H9 (cell line): ENCODE measurements around the gene TTF2. TPM values are rescaled to one million over a fixed set of nuclear protein-coding genes. Genes with fewer than 3 reads are reported as not detected.

Source experiments
- DNase-seq: peaks from one replicate; pipeline ENCODE4 v3.0.0-alpha.2; 2017
- H2AFZ ChIP-seq: one replicate; pipeline ENCODE4 v1.6.1; 2013; ENCODE audit warnings: mild to moderate bottlenecking, low read length, control low read depth, moderate library complexity
- H2AK5ac ChIP-seq: 2 replicates; pipeline ENCODE4 v1.6.1; 2013; ENCODE audit warnings: low read length, control low read depth, mixed read lengths; ENCODE audit not compliant: insufficient read length
- H2BK120ac ChIP-seq: one replicate; pipeline ENCODE4 v1.6.1; 2013; ENCODE audit warnings: low read depth, mild to moderate bottlenecking, low read length, control low read depth, inconsistent platforms; ENCODE audit not compliant: poor library complexity, severe bottlenecking
- H2BK12ac ChIP-seq: 2 replicates; pipeline ENCODE4 v1.6.1; 2013; ENCODE audit warnings: low read length, control low read depth, mixed read lengths, low read depth; ENCODE audit not compliant: insufficient read length
- H2BK15ac ChIP-seq: 2 replicates; pipeline ENCODE4 v1.6.1; 2013; ENCODE audit warnings: low read depth, low read length, control low read depth
- H2BK20ac ChIP-seq: one replicate; pipeline ENCODE4 v1.6.1; 2013; ENCODE audit warnings: low read depth, mild to moderate bottlenecking, low read length, control low read depth, inconsistent platforms; ENCODE audit not compliant: poor library complexity, severe bottlenecking
- H2BK5ac ChIP-seq: 2 replicates; pipeline ENCODE4 v1.6.1; 2013; ENCODE audit warnings: low read length, control low read depth, mixed read lengths; ENCODE audit not compliant: insufficient read length
- H3K14ac ChIP-seq: 2 replicates; pipeline ENCODE4 v1.6.1; 2013; ENCODE audit warnings: low read length, control low read depth; ENCODE audit not compliant: insufficient read depth
- H3K18ac ChIP-seq: 2 replicates; pipeline ENCODE4 v1.6.1; 2013; ENCODE audit warnings: low read depth, mild to moderate bottlenecking, mixed read lengths, low read length, control low read depth; ENCODE audit not compliant: insufficient read length
- H3K23ac ChIP-seq: 2 replicates; pipeline ENCODE4 v1.6.1; 2013; ENCODE audit warnings: low read length, control low read depth, mixed read lengths, low read depth; ENCODE audit not compliant: insufficient read length
- H3K23me2 ChIP-seq: 2 replicates; pipeline ENCODE4 v1.6.1; 2013; ENCODE audit warnings: low read depth, mild to moderate bottlenecking, mixed read lengths, low read length, control low read depth; ENCODE audit not compliant: insufficient read length, poor library complexity, severe bottlenecking
- H3K27ac ChIP-seq: 2 replicates; pipeline ENCODE4 v1.5.1; 2013; ENCODE audit warnings: low read length, control low read depth, mixed read lengths, low read depth; ENCODE audit not compliant: insufficient read length
- H3K27me3 ChIP-seq: 2 replicates; pipeline ENCODE4 v1.6.1; 2013; ENCODE audit warnings: low read length, control low read depth, inconsistent platforms; ENCODE audit not compliant: insufficient read depth
- H3K4ac ChIP-seq: 2 replicates; pipeline ENCODE4 v1.6.1; 2013; ENCODE audit warnings: low read depth, mild to moderate bottlenecking, control low read depth, inconsistent platforms, low read length, moderate library complexity
- H3K4me1 ChIP-seq: 2 replicates; pipeline ENCODE4 v1.6.1; 2013; ENCODE audit warnings: low read length, control low read depth, inconsistent platforms; ENCODE audit not compliant: insufficient read depth
- H3K4me2 ChIP-seq: 2 replicates; pipeline ENCODE4 v1.6.1; 2013; ENCODE audit warnings: low read length, control low read depth, mixed read lengths; ENCODE audit not compliant: insufficient read length, insufficient read depth
- H3K56ac ChIP-seq: 2 replicates; pipeline ENCODE4 v1.6.1; 2013; ENCODE audit warnings: low read depth, mild to moderate bottlenecking, mixed read lengths, low read length, control low read depth; ENCODE audit not compliant: insufficient read length
- H3K79me1 ChIP-seq: 2 replicates; pipeline ENCODE4 v1.6.1; 2013; ENCODE audit warnings: low read depth, mild to moderate bottlenecking, moderate library complexity, low read length, control low read depth, inconsistent platforms; ENCODE audit not compliant: insufficient read depth, poor library complexity, severe bottlenecking
- H3K79me2 ChIP-seq: 2 replicates; pipeline ENCODE4 v1.6.1; 2013; ENCODE audit warnings: low read length, control low read depth, inconsistent platforms; ENCODE audit not compliant: insufficient read depth
- H3K9ac ChIP-seq: 2 replicates; pipeline ENCODE4 v1.6.1; 2013; ENCODE audit warnings: low read length, control low read depth, mixed read lengths; ENCODE audit not compliant: insufficient read length; ENCODE audit errors: extremely low read depth
- H3K9me3 ChIP-seq: one replicate; pipeline ENCODE4 v1.6.1; 2013; ENCODE audit warnings: low read depth, low read length, inconsistent platforms; ENCODE audit not compliant: control insufficient read depth
- H3T11ph ChIP-seq: one replicate; pipeline ENCODE4 v1.6.1; 2013; ENCODE audit warnings: mild to moderate bottlenecking, low read length, control low read depth, inconsistent platforms
- H4K20me1 ChIP-seq: one replicate; pipeline ENCODE4 v1.6.1; 2013; ENCODE audit not compliant: control insufficient read depth, insufficient read length, insufficient read depth
- H4K5ac ChIP-seq: 2 replicates; pipeline ENCODE4 v1.6.1; 2013; ENCODE audit warnings: low read depth, mild to moderate bottlenecking, mixed read lengths, low read length, control low read depth; ENCODE audit not compliant: insufficient read length
- H4K8ac ChIP-seq: replicated peaks from 2 replicates; pipeline ENCODE4 v1.6.1; 2013; ENCODE audit warnings: low read length, control low read depth, mixed read lengths, low read depth; ENCODE audit not compliant: insufficient read length
- H4K91ac ChIP-seq: 2 replicates; pipeline ENCODE4 v1.6.1; 2013; ENCODE audit warnings: low read depth, mild to moderate bottlenecking, moderate library complexity, mixed read lengths, low read length, control low read depth; ENCODE audit not compliant: insufficient read length
- H3K27ac Mint-ChIP-seq, 3 experiments: 2 replicates in 2 of 3; 3 replicates in 1 of 3; pipeline ENCODE4 v1.8.0; 2020 to 2021; ENCODE audit warnings: mixed read lengths in 3 of 3, mild to moderate bottlenecking in 1 of 3, moderate library complexity in 1 of 3
- H3K27me3 Mint-ChIP-seq: 2 replicates; pipeline ENCODE4 v1.8.0; 2021; ENCODE audit warnings: low read depth, mild to moderate bottlenecking, moderate library complexity, mixed read lengths
- H3K36me3 Mint-ChIP-seq, 3 experiments: 2 replicates in 2 of 3; 3 replicates in 1 of 3; pipeline ENCODE4 v1.8.0; 2020 to 2021; ENCODE audit warnings: low read depth in 3 of 3, mixed read lengths in 3 of 3; ENCODE audit not compliant: insufficient read depth in 1 of 3
- H3K4me1 Mint-ChIP-seq, 2 experiments: 2 replicates each; pipeline ENCODE4 v1.8.0; 2020; ENCODE audit warnings: mixed read lengths in 2 of 2
- H3K4me3 Mint-ChIP-seq, 2 experiments: 2 replicates in 1 of 2; 3 replicates in 1 of 2; pipeline ENCODE4 v1.8.0; 2020 to 2021; ENCODE audit warnings: mild to moderate bottlenecking in 2 of 2, mixed read lengths in 2 of 2, moderate library complexity in 1 of 2
- H3K9me3 Mint-ChIP-seq, 2 experiments: 2 replicates in 1 of 2; 3 replicates in 1 of 2; pipeline ENCODE4 v1.8.0; 2020; ENCODE audit warnings: mild to moderate bottlenecking in 2 of 2, mixed read lengths in 2 of 2, moderate library complexity in 1 of 2
- WGBS: extraction: QIAGEN DNeasy Blood & Tissue Kit; methylation state at CpG from one replicate; pipeline ENCODE4 v1.1.7; 2013; ENCODE audit warnings: missing lambda C conversion rate, low lambda C conversion rate, mixed read lengths; ENCODE audit not compliant: insufficient read length; ENCODE audit errors: extremely low coverage; 5-methylcytosine and 5-hydroxymethylcytosine counted together
- total RNA-seq: library from RNA; stranded (reverse); gene quantifications from 2 replicates; pipeline ENCODE4 v1.2.1, GENCODE V29; 2021
- TF ChIP-seq, protein P1 (sequence below): fragments of 200-600 bp; sonication (generic); conservative IDR thresholded peaks from 3 replicates; pipeline ENCODE4 v1.8.0; 2021; ENCODE audit warnings: antibody characterized with exemption, mild to moderate bottlenecking

Gene TTF2
- total RNA-seq, 1 experiment from 2014 or later: 86.4 TPM

DNA sequence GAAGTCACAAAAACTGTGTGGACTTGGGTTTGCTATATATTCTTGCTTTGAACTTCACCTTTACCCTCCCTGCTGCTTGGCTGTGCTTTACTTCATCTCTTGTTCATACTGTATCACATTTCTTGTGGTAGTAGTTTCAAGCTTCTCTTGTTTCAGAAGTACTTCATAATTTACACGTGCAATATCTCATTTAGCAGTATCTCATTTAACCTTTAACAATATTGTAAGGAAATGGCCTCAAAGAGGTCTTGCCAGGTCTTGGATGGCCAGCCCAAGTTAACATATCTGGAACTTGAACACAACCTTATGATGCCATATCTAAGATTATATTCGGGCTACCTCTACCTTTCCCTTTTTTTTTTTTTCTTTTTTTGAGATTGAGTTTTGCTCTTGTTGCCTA is 63.1 kb downstream of the TTF2 start:
- no peak overlapping the region for H3K4ac ChIP-seq

More for the DNA sequence above, 63.1 kb downstream of the TTF2 start:
- Histone ChIP-seq H3K9ac (no peak overlapping the region), H3K14ac (no peak overlapping the region), H2BK15ac (no peak overlapping the region), H2BK20ac (no peak overlapping the region), H3K4me2 (no peak overlapping the region), H3K18ac (no peak overlapping the region), H2BK5ac (no peak overlapping the region), H2BK12ac (no peak overlapping the region), H4K91ac (no peak overlapping the region), H2AFZ (no peak overlapping the region), H3K79me1 (no peaks in the 10 kb centered on the region), H3K23ac (no peak overlapping the region), H3K27ac (no peak overlapping the region), H4K5ac (no peak overlapping the region), H3T11ph (no peak overlapping the region), H2BK120ac (no peak overlapping the region), H3K23me2 (peaks cover 8% of the 10 kb centered on the region), H3K79me2 (no peaks in the 10 kb centered on the region), H4K8ac (no peak overlapping the region), H3K9me3 (no peaks in the 10 kb centered on the region), H2AK5ac (no peak overlapping the region), H4K20me1 (no peaks in the 10 kb centered on the region), H3K27me3 (no peaks in the 10 kb centered on the region), H3K4me1 (no peaks in the 10 kb centered on the region), H3K56ac (no peak overlapping the region)
- Mint-ChIP-seq H3K27me3 (no peaks in the 10 kb centered on the region; the same call in 1 of the 2 replicates), H3K4me3 (no peak overlapping the region), H3K27ac (no peak overlapping the region), H3K4me1 (peaks cover 22% of the 10 kb centered on the region in 2 experiments), H3K36me3 (peaks cover 0 to 7% (median 4%) of the 10 kb centered on the region in 3 experiments; a peak in 4 of 7 replicates), H3K9me3 (peaks cover 0 to 2% of the 10 kb centered on the region in 2 experiments; a peak in 1 of 5 replicates)
- no CpG with 5 or more reads among the region's 2 CpGs for WGBS
- TF ChIP-seq, protein P1, sequence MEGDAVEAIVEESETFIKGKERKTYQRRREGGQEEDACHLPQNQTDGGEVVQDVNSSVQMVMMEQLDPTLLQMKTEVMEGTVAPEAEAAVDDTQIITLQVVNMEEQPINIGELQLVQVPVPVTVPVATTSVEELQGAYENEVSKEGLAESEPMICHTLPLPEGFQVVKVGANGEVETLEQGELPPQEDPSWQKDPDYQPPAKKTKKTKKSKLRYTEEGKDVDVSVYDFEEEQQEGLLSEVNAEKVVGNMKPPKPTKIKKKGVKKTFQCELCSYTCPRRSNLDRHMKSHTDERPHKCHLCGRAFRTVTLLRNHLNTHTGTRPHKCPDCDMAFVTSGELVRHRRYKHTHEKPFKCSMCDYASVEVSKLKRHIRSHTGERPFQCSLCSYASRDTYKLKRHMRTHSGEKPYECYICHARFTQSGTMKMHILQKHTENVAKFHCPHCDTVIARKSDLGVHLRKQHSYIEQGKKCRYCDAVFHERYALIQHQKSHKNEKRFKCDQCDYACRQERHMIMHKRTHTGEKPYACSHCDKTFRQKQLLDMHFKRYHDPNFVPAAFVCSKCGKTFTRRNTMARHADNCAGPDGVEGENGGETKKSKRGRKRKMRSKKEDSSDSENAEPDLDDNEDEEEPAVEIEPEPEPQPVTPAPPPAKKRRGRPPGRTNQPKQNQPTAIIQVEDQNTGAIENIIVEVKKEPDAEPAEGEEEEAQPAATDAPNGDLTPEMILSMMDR: no peak
- DNase-seq: no peak
